GM23338 (cell line): ENCODE data around the gene KDSR.

Source experiments
- EZH2 ChIP-seq: fragments of 200-600 bp; sonication (generic); IDR thresholded peaks from one replicate; pipeline ENCODE4 v1.8.0; 2017; ENCODE audit warnings: antibody characterized with exemption, mild to moderate bottlenecking, low read depth; ENCODE audit not compliant: unreplicated experiment
- EZH2phosphoT487 ChIP-seq: fragments of 200-600 bp; sonication (generic); IDR thresholded peaks from one replicate; pipeline ENCODE4 v1.8.1; 2018; ENCODE audit warnings: antibody characterized with exemption; ENCODE audit not compliant: unreplicated experiment
- POLR2AphosphoS5 ChIP-seq: IDR thresholded peaks from 2 replicates; pipeline ENCODE4 v1.6.1; 2016; ENCODE audit warnings: antibody characterized with exemption, low read depth
- TF ChIP-seq, protein P1 (sequence below), 2 experiments: fragments of 200-600 bp in 1 of 2; sonication (generic) in 1 of 2; conservative IDR thresholded peaks; 2 replicates each; pipeline versions ENCODE4 v1.5.1 to v1.6.1; 2016 to 2017; ENCODE audit warnings: antibody characterized with exemption in 2 of 2, low read depth in 2 of 2, mild to moderate bottlenecking in 2 of 2, moderate library complexity in 1 of 2

GRCh38 chr18:63394954-63395353, 27.9 kb upstream of the KDSR start:
- TF ChIP-seq, protein P1, sequence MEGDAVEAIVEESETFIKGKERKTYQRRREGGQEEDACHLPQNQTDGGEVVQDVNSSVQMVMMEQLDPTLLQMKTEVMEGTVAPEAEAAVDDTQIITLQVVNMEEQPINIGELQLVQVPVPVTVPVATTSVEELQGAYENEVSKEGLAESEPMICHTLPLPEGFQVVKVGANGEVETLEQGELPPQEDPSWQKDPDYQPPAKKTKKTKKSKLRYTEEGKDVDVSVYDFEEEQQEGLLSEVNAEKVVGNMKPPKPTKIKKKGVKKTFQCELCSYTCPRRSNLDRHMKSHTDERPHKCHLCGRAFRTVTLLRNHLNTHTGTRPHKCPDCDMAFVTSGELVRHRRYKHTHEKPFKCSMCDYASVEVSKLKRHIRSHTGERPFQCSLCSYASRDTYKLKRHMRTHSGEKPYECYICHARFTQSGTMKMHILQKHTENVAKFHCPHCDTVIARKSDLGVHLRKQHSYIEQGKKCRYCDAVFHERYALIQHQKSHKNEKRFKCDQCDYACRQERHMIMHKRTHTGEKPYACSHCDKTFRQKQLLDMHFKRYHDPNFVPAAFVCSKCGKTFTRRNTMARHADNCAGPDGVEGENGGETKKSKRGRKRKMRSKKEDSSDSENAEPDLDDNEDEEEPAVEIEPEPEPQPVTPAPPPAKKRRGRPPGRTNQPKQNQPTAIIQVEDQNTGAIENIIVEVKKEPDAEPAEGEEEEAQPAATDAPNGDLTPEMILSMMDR (conservative IDR thresholded peaks at IDR 0.05; ENCODE audit: low read depth in 2 of 2), result no peak
- TF ChIP-seq EZH2 (no peak), EZH2phosphoT487 (no peak), POLR2AphosphoS5 (no peak)
